Adipocyte (in vitro differentiated cells): ENCODE measurements around the gene SOCS7.
A peak's percentile ranks its signal among the peaks of the same experiment; 100 is the strongest.

Experiments used
- DNase-seq: peaks from one replicate; pipeline ENCODE4 v3.0.0-alpha.2; 2015; ENCODE audit warnings: low read depth
- H3K27me3 ChIP-seq: replicated peaks from 2 replicates; pipeline ENCODE4 v1.7.0; 2013; ENCODE audit warnings: mild to moderate bottlenecking, low read length, moderate library complexity; ENCODE audit not compliant: control insufficient read depth, insufficient read depth
- H3K36me3 ChIP-seq: 2 replicates; pipeline ENCODE4 v1.7.0; 2013; ENCODE audit warnings: low read length, mild to moderate bottlenecking, moderate library complexity; ENCODE audit not compliant: control insufficient read depth, insufficient read depth, severe bottlenecking
- H3K4me1 ChIP-seq: 2 replicates; pipeline ENCODE4 v1.7.0; 2013; ENCODE audit warnings: mild to moderate bottlenecking, low read length, moderate library complexity; ENCODE audit not compliant: control insufficient read depth, insufficient read depth
- H3K4me3 ChIP-seq: 2 replicates; pipeline ENCODE4 v1.7.0; 2013; ENCODE audit warnings: mild to moderate bottlenecking, low read length, moderate library complexity
- H3K9ac ChIP-seq: 2 replicates; pipeline ENCODE4 v1.7.0; 2013; ENCODE audit warnings: mild to moderate bottlenecking, low read length, moderate library complexity
- H3K9me3 ChIP-seq: 2 replicates; pipeline ENCODE4 v1.7.0; 2013; ENCODE audit warnings: mild to moderate bottlenecking, low read length, moderate library complexity; ENCODE audit not compliant: control insufficient read depth

SOCS7 gene

GRCh38 chr17:38395090-38395489 lies 43.4 kb downstream of the SOCS7 start:
- Histone ChIP-seq H3K27me3 (no peaks in the 10 kb centered on the region), H3K9me3 (no peaks in the 10 kb centered on the region), H3K4me3 (no peak overlapping the region), H3K36me3 (peaks cover 44% of the 10 kb centered on the region), H3K4me1 (no peaks in the 10 kb centered on the region), H3K9ac (no peak overlapping the region)
- DNase-seq: no peak

GRCh38 chr17:38397227-38397626 lies 45.6 kb downstream of the SOCS7 start:
- no peaks in the 10 kb centered on the region for H3K27me3 ChIP-seq
- H3K4me3 ChIP-seq: no peak overlapping the region
- H3K9ac ChIP-seq: no peak overlapping the region
- no peaks in the 10 kb centered on the region for H3K9me3 ChIP-seq
- H3K4me1 ChIP-seq: no peaks in the 10 kb centered on the region
- DNase-seq: no peak
- H3K36me3 ChIP-seq: peaks cover 62% of the 10 kb centered on the region

DNA sequence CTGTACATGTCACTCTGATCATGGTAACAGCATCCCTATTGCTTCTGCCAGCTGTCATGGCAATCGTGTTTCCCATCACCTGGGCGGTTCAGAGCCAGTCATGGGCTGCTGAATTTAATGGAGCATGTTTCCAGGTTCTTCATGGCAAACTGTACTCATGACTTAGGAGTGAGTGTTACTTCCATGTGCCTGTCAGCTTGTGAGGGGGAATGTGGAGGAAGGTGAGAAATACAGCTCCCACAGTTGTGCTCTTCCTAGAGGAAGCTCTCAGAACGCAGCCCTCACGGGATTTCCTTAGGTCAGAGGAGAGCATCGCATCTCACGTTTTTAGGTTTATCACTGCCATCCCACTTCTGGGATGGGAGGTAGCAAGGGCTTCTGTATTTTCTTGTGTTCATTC lies 48.6 kb downstream of the SOCS7 start:
- Histone ChIP-seq H3K9ac (no peak overlapping the region), H3K9me3 (no peaks in the 10 kb centered on the region), H3K36me3 (peaks cover 61% of the 10 kb centered on the region), H3K27me3 (no peaks in the 10 kb centered on the region), H3K4me1 (no peaks in the 10 kb centered on the region), H3K4me3 (no peak overlapping the region)
- no peak for DNase-seq

DNA sequence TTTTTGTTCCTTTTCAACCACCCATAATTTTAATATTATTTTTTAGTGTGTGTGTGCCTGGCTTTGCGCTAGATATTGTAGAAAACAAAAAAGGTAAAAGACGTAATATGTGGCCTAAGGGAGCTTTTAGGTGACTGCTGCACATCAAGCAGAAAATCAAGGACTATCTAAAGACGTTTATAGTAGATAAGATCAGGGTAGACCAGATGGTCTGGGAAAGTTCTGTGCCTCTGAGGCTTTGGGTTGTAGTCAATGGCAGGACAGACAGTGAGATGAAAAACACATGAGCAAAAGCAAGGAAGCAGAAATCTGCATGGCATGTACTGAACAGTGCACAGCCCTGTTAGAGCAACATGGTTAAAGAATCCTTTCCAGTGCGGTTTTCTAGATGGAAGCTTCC lies 49.8 kb downstream of the SOCS7 start:
- no peak overlapping the region for H3K4me3 ChIP-seq
- peaks cover 50% of the 10 kb centered on the region for H3K36me3 ChIP-seq
- no peak for DNase-seq
- no peak overlapping the region for H3K9ac ChIP-seq
- no peaks in the 10 kb centered on the region for H3K27me3 ChIP-seq
- H3K9me3 ChIP-seq: no peaks in the 10 kb centered on the region
- H3K4me1 ChIP-seq: no peaks in the 10 kb centered on the region

DNA sequence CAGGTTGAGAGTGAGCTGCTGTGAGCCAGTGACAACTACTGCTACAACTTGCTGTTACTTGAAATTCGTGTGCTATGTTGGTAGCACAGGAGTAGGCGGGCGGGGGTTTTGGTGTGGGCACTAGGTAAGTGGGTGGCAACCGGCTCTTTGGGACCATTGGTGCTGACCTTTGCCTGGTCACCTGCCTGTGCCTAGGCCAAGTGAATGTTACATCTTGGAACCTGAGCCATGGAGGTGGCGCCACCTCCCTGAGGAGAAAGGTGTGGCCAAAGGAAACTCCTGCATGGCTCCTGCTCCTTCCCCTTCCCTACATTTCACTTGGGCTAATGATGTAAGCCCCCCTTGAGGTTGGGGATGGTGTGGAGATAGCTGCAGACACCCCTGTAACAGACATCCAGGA lies 51.3 kb downstream of the SOCS7 start:
- no peak overlapping the region for H3K9ac ChIP-seq
- no peaks in the 10 kb centered on the region for H3K9me3 ChIP-seq
- no peaks in the 10 kb centered on the region for H3K4me1 ChIP-seq
- H3K4me3 ChIP-seq: no peak overlapping the region
- no peak for DNase-seq
- peaks cover 35% of the 10 kb centered on the region for H3K36me3 ChIP-seq
- H3K27me3 ChIP-seq: no peaks in the 10 kb centered on the region

DNA sequence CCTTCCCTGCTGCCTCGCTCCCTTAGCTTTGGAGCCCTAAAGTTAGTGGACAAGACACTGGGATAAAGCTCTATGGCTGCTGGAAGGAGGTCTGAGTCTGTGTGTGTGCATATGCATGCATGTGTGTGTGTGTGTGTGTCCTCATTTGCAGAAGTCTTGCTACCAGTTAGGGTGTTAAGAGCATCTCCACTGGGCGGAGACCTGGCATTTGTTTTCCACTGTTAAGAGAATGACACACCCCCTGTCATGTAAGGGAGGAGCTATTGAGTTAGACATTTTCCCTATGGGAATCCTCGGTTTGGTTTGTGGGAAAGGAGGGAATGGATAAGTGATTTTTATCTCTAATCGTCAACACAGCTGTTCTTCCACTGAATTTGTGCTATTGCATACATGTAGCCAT lies 51.8 kb downstream of the SOCS7 start:
- Histone ChIP-seq H3K9me3 (no peaks in the 10 kb centered on the region), H3K4me3 (no peak overlapping the region), H3K4me1 (no peaks in the 10 kb centered on the region), H3K9ac (no peak overlapping the region), H3K27me3 (no peaks in the 10 kb centered on the region), H3K36me3 (peaks cover 34% of the 10 kb centered on the region)
- no peak for DNase-seq

DNA sequence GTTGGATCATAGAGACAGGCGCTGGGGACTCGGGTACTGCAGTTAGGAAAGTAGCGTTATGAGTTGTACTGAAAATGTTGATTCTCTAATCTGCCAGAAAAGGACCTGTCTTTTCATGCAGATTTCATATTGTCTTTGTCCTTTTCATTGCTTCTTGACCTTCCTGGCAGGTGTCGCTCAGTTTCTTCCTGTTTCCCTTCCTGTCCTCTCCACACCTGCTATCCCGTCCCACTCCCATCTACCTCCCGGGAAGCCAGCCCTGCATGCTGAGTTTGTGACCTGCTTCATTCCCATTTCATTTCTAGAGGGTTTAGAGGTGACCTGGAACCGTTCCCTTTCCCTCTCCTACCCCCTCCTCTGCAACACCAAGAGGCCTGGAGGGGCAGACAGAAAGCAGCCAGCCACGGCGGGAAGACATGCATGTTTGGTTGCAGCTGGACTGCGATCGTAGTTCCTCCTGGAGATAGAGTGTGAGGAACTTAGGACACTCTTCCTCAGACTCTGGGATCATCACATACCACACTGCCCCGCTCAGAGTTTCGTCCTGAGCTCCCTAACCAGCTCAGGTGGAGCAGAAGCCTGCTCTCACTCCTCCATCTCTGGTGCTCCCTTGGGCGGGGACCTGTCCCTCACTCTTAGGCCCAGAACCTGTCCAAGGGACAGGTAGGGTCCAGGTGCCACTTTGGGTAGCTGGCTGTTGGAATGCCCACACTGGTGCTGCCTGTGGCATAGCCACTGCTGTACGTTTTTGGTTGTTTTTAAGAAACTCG lies 52.7 kb downstream of the SOCS7 start:
- Histone ChIP-seq H3K27me3 (no peaks in the 10 kb centered on the region), H3K9ac (no peak overlapping the region), H3K4me3 (no peak overlapping the region), H3K4me1 (no peaks in the 10 kb centered on the region), H3K36me3 (peaks cover 30% of the 10 kb centered on the region), H3K9me3 (no peaks in the 10 kb centered on the region)
- DNase-seq: no peak

GRCh38 chr17:38405654-38406053 lies 54.0 kb downstream of the SOCS7 start:
- Histone ChIP-seq H3K9me3 (no peaks in the 10 kb centered on the region), H3K4me1 (no peaks in the 10 kb centered on the region), H3K4me3 (no peak overlapping the region), H3K27me3 (no peaks in the 10 kb centered on the region), H3K9ac (no peak overlapping the region), H3K36me3 (peaks cover 17% of the 10 kb centered on the region)
- no peak for DNase-seq

DNA sequence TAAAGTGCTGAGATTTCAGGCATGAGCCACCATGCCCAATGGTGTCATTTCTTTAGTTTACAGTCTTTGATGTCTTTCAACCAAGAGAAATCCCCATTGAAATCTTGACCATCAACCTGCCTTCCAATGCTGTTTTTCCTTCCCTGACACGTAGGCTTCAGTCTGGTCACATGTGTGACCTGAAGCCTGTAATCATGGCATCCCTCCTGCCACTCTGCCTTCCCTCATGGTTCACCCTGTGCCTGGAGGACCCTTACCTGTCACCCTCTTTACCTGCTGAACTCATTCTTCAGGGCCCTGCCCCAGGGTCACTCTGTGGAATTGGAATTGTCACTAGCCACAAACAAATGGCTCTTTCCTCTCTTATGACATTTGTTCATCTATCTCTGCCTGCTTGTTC lies 58.6 kb downstream of the SOCS7 start:
- no peak overlapping the region for H3K9ac ChIP-seq
- H3K9me3 ChIP-seq: no peaks in the 10 kb centered on the region
- H3K4me3 ChIP-seq: no peak overlapping the region
- H3K36me3 ChIP-seq: no peaks in the 10 kb centered on the region
- peaks cover 5% of the 10 kb centered on the region for H3K4me1 ChIP-seq
- peaks cover 3% of the 10 kb centered on the region for H3K27me3 ChIP-seq
- DNase-seq: no peak

- Histone ChIP-seq H3K27me3 (peaks cover 21% of the 10 kb centered on the region), H3K36me3 (no peaks in the 10 kb centered on the region), H3K4me1 (peaks cover 12% of the 10 kb centered on the region), H3K9me3 (no peaks in the 10 kb centered on the region), H3K9ac (peak overlapping the region; percentile 83), H3K4me3 (peak overlapping the region; percentile 73)
- DNase-seq: peak; percentile 80
These were observed 63.9 kb downstream of the SOCS7 start for GRCh38 chr17:38415250-38416194.

- H3K9me3 ChIP-seq: no peaks in the 10 kb centered on the region
- no peaks in the 10 kb centered on the region for H3K36me3 ChIP-seq
- H3K9ac ChIP-seq: no peak overlapping the region
- no peak overlapping the region for H3K4me3 ChIP-seq
- no peak for DNase-seq
- H3K4me1 ChIP-seq: peaks cover 19% of the 10 kb centered on the region
- H3K27me3 ChIP-seq: peaks cover 20% of the 10 kb centered on the region
These were observed 65.2 kb downstream of the SOCS7 start for GRCh38 chr17:38416840-38417209.
